SU-DHL-6 (cell line): Measurements from ENCODE around the gene SPAG8.

Experiments
- H2AFZ ChIP-seq: fragments of 200-600 bp; sonication (generic); 2 replicates; pipeline ENCODE4 v1.6.1; 2014; ENCODE audit warnings: low read depth, mild to moderate bottlenecking, moderate library complexity, mixed read lengths, antibody characterized with exemption, low read length; ENCODE audit not compliant: severe bottlenecking
- H3F3A ChIP-seq: fragments of 200-600 bp; shearing (Covaris generic); 2 replicates; pipeline ENCODE4 v1.6.0; 2016; ENCODE audit warnings: antibody characterized with exemption, mild to moderate bottlenecking; ENCODE audit not compliant: insufficient read depth
- H3K27ac ChIP-seq: fragments of 200-600 bp; sonication (generic); 2 replicates; pipeline ENCODE4 v1.5.1; 2016; ENCODE audit warnings: low read depth, mild to moderate bottlenecking, low read length, moderate library complexity, mixed read lengths
- H3K27me3 ChIP-seq: fragments of 200-600 bp; sonication (generic), shearing (Covaris generic); 2 replicates; pipeline ENCODE4 v1.6.0; 2014; ENCODE audit warnings: mild to moderate bottlenecking, low read length
- H3K36me3 ChIP-seq: fragments of 200-600 bp; sonication (generic); 2 replicates; pipeline ENCODE4 v1.6.1; 2014; ENCODE audit warnings: mild to moderate bottlenecking, low read length, mixed read lengths
- H3K4me2 ChIP-seq: fragments of 300-600, 200-600 bp; shearing (Covaris generic), sonication (generic); 2 replicates; pipeline ENCODE4 v1.6.0; 2014; ENCODE audit warnings: low read length, low read depth, mild to moderate bottlenecking; ENCODE audit not compliant: poor library complexity, severe bottlenecking
- H3K4me3 ChIP-seq: fragments of 200-600 bp; sonication (generic); 2 replicates; pipeline ENCODE4 v1.5.1; 2014; ENCODE audit warnings: antibody characterized with exemption, low read length, mild to moderate bottlenecking, mixed read lengths; ENCODE audit not compliant: insufficient read depth, poor library complexity, severe bottlenecking
- H3K79me2 ChIP-seq: fragments of 200-600 bp; sonication (generic); 2 replicates; pipeline ENCODE4 v1.6.1; 2014; ENCODE audit warnings: mild to moderate bottlenecking, low read length, moderate library complexity; ENCODE audit not compliant: insufficient read depth
- H3K9ac ChIP-seq: fragments of 200-600 bp; sonication (generic); 2 replicates; pipeline ENCODE4 v1.7.0; 2014; ENCODE audit warnings: mild to moderate bottlenecking, low read length
- H3K9me2 ChIP-seq: fragments of 200-600 bp; sonication (generic); replicated peaks from 2 replicates; pipeline ENCODE4 v1.6.1; 2014; ENCODE audit warnings: low read length; ENCODE audit not compliant: insufficient read depth
- H3K9me3 ChIP-seq: fragments of 200-600 bp; sonication (generic); 2 replicates; pipeline ENCODE4 v1.6.1; 2014; ENCODE audit warnings: low read length, mixed read lengths; ENCODE audit not compliant: insufficient read depth
- H4K20me1 ChIP-seq: fragments of 200-600 bp; sonication (generic); 2 replicates; pipeline ENCODE4 v1.6.1; 2014; ENCODE audit warnings: low read depth, mild to moderate bottlenecking, antibody characterized with exemption, low read length, moderate library complexity, mixed read lengths
- EZH2phosphoT487 ChIP-seq: fragments of 200-600 bp; sonication (generic), shearing (Covaris generic); conservative IDR thresholded peaks from 2 replicates; pipeline ENCODE4 v1.6.1; 2018; ENCODE audit warnings: mild to moderate bottlenecking, antibody characterized with exemption, low read length, moderate library complexity, mixed read lengths
- TF ChIP-seq, protein P1 (sequence below): fragments of 200-600 bp; sonication (generic); IDR thresholded peaks from one replicate; pipeline ENCODE4 v1.5.1; 2017; ENCODE audit warnings: antibody characterized with exemption, mild to moderate bottlenecking, low read length, moderate library complexity; ENCODE audit not compliant: insufficient read depth, poor library complexity, severe bottlenecking

SPAG8 gene, protein sequence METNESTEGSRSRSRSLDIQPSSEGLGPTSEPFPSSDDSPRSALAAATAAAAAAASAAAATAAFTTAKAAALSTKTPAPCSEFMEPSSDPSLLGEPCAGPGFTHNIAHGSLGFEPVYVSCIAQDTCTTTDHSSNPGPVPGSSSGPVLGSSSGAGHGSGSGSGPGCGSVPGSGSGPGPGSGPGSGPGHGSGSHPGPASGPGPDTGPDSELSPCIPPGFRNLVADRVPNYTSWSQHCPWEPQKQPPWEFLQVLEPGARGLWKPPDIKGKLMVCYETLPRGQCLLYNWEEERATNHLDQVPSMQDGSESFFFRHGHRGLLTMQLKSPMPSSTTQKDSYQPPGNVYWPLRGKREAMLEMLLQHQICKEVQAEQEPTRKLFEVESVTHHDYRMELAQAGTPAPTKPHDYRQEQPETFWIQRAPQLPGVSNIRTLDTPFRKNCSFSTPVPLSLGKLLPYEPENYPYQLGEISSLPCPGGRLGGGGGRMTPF

DNA sequence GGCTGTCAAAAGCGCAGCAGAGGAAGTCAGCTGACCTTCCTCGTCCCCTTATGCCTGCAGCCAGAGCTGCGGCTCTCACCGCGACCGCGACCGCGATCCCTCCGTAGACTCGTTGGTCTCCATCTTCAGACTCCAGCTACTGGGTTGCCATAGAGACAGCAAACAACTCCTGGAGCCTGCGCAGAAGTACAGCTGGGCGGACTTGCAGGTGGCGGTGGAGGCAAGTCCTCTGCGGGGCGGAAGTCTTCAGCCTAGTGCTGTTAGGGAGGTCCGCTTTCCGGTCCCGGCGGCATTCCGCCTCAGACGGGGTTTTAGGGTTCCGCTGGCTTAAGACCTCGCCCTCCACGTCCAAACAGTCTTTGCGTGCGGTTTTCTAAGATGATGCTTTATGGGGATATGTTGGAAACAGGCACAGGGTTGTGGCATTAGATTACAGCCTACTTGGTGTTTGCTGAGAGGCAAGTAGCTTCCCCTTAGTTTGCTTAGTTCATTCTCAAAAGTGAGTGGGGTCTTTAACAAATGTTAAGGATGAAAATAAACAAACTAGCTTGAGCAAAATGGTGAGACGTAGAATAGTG, at the start of gene SPAG8:
SPAG8 (minus strand) TSS at position 238 of the 578 bp plus-strand sequence; CDS start at position 123, 115 bp downstream.
- Histone ChIP-seq H3K27ac (peak within 1 kb of the TSS; percentile 64), H4K20me1 (no peaks in the 10 kb centered on the region), H3K36me3 (no peaks in the 10 kb centered on the region), H3K4me3 (peak within 1 kb of the TSS; percentile 35), H3F3A (peaks cover 22% of the 10 kb centered on the region), H2AFZ (peak within 1 kb of the TSS; percentile 79), H3K27me3 (no peaks in the 10 kb centered on the region), H3K9me3 (no peaks in the 10 kb centered on the region), H3K9ac (peak within 1 kb of the TSS; percentile 55), H3K4me2 (peak within 1 kb of the TSS; percentile 75), H3K79me2 (no peaks in the 10 kb centered on the region), H3K9me2 (no peaks in the 10 kb centered on the region)
- TF ChIP-seq, protein P1, sequence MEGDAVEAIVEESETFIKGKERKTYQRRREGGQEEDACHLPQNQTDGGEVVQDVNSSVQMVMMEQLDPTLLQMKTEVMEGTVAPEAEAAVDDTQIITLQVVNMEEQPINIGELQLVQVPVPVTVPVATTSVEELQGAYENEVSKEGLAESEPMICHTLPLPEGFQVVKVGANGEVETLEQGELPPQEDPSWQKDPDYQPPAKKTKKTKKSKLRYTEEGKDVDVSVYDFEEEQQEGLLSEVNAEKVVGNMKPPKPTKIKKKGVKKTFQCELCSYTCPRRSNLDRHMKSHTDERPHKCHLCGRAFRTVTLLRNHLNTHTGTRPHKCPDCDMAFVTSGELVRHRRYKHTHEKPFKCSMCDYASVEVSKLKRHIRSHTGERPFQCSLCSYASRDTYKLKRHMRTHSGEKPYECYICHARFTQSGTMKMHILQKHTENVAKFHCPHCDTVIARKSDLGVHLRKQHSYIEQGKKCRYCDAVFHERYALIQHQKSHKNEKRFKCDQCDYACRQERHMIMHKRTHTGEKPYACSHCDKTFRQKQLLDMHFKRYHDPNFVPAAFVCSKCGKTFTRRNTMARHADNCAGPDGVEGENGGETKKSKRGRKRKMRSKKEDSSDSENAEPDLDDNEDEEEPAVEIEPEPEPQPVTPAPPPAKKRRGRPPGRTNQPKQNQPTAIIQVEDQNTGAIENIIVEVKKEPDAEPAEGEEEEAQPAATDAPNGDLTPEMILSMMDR: no peak
- no peak for TF ChIP-seq EZH2phosphoT487

DNA sequence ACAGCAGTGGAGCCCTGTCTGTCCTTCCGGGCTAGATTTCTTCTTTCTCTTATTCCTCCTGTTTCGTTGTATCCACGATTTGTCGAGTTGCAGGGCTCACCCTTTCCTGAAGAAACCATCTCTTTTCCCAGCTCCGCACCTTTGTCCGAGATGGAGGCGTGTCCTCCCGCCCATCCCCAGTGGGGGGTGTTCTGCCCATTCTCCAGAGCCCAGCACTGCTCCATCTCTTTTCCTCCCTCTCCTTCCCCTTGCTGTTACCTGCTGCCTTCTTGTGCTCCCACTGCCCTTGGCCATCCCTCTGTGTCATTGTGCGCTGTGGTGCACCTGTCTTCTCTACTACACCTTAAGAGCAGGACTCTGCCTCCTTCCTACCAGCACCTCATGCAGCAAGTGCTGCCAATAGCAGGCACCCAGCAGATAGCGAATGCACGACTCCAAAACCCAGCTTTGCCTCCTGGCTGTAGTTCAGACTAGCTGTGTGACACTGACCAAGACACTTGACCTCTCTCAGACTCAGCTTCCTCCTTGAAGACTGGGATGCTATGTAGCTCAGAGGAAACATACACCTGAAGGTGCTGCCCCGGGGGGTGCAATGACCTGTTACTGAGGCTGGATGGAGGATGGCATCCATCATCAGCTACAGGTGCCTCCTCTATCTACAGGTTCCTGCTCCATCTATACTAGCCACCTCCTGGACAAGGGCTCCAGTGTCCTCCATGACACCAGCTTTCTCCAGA, 49.3 kb upstream of the SPAG8 start:
- H3K27me3 ChIP-seq: no peaks in the 10 kb centered on the region
- H3K4me3 ChIP-seq: no peak overlapping the region
- H3K79me2 ChIP-seq: no peaks in the 10 kb centered on the region
- no peaks in the 10 kb centered on the region for H3K9me3 ChIP-seq
- H3F3A ChIP-seq: no peaks in the 10 kb centered on the region
- TF ChIP-seq, protein P1: no peak
- no peak for TF ChIP-seq EZH2phosphoT487
- H3K9ac ChIP-seq: no peak overlapping the region
- H3K27ac ChIP-seq: no peak overlapping the region
- H2AFZ ChIP-seq: no peak overlapping the region
- no peaks in the 10 kb centered on the region for H3K36me3 ChIP-seq
- H4K20me1 ChIP-seq: no peaks in the 10 kb centered on the region
- H3K4me2 ChIP-seq: no peak overlapping the region
- H3K9me2 ChIP-seq: no peaks in the 10 kb centered on the region

DNA sequence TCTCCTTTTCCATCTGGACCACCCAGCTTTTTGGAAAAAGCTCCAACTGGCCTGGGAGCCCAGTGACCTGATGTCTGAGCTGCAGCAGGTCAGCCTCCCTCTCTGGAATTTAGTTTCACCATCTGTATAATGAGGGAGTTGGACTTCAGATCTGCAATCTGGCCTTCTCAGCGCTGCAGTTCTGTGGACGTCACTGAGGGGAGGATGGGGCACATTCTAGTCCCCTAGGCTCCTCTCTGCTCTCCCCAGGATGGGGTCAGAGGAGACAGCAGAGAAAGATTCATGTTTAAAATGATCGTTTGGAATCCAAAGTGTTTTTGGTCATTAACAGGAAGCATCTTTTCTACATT, 47.9 kb upstream of the SPAG8 start:
- no peaks in the 10 kb centered on the region for H3F3A ChIP-seq
- H4K20me1 ChIP-seq: no peaks in the 10 kb centered on the region
- no peak overlapping the region for H3K27ac ChIP-seq
- no peak overlapping the region for H3K4me3 ChIP-seq
- no peaks in the 10 kb centered on the region for H3K9me3 ChIP-seq
- no peaks in the 10 kb centered on the region for H3K9me2 ChIP-seq
- no peaks in the 10 kb centered on the region for H3K36me3 ChIP-seq
- TF ChIP-seq, protein P1: no peak
- TF ChIP-seq EZH2phosphoT487: no peak
- no peak overlapping the region for H3K9ac ChIP-seq
- no peaks in the 10 kb centered on the region for H3K27me3 ChIP-seq
- no peak overlapping the region for H3K4me2 ChIP-seq
- H3K79me2 ChIP-seq: no peaks in the 10 kb centered on the region
- no peak overlapping the region for H2AFZ ChIP-seq
